Ishikawa (cell line): ENCODE measurements around the gene FGF1.

Source experiments
- CEBPB ChIP-seq: IDR thresholded peaks from 2 replicates; pipeline ENCODE4 v1.6.1; 2012
- CREB1 ChIP-seq: IDR thresholded peaks from 2 replicates; pipeline ENCODE4 v1.6.1; 2012; ENCODE audit warnings: low read depth
- EGR1 ChIP-seq: IDR thresholded peaks from 2 replicates; pipeline ENCODE4 v1.6.1; 2012
- EP300 ChIP-seq: IDR thresholded peaks from 2 replicates; pipeline ENCODE4 v1.6.1; 2012; ENCODE audit warnings: borderline replicate concordance
- FOXM1 ChIP-seq: IDR thresholded peaks from 2 replicates; pipeline ENCODE4 v1.6.1; 2012; ENCODE audit warnings: low read depth, borderline replicate concordance
- MAX ChIP-seq: IDR thresholded peaks from 2 replicates; pipeline ENCODE4 v1.6.1; 2012
- NFIC ChIP-seq: IDR thresholded peaks from 2 replicates; pipeline ENCODE4 v1.6.1; 2012
- RAD21 ChIP-seq: IDR thresholded peaks from 2 replicates; pipeline ENCODE4 v1.6.1; 2012; ENCODE audit warnings: low read depth
- REST ChIP-seq: IDR thresholded peaks from 2 replicates; pipeline ENCODE4 v1.6.1; 2012; ENCODE audit warnings: low read depth, mild to moderate bottlenecking
- TAF1 ChIP-seq: IDR thresholded peaks from 2 replicates; pipeline ENCODE4 v1.6.1; 2012; ENCODE audit warnings: low read depth, mild to moderate bottlenecking
- TCF12 ChIP-seq: IDR thresholded peaks from 2 replicates; pipeline ENCODE4 v1.6.1; 2012; ENCODE audit warnings: low read depth
- TEAD4 ChIP-seq: IDR thresholded peaks from 2 replicates; pipeline ENCODE4 v1.6.1; 2012
- USF1 ChIP-seq: IDR thresholded peaks from 2 replicates; pipeline ENCODE4 v1.6.1; 2012
- YY1 ChIP-seq: IDR thresholded peaks from 2 replicates; pipeline ENCODE4 v1.6.1; 2012; ENCODE audit warnings: low read depth

DNA sequence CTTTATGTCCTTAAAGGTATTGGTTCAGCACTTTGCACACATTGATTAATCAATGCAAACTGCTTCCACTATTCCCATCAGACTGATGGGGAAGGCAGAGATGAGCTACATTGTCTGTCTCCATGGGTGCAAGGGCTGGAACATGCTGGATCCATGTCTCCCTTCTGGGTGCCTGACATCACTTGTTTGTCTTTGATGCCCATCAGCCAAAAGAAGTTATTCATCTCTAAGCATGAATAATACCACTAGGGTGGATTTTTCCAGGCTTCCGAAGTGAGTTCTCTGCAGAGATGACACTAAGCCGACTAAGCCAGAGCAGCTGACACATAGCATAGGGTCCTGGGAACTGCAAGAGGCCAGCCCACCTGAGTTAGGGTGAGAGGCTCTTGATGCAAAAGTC lies 8.7 kb downstream of the FGF1 start:
- TF ChIP-seq YY1 (no peak), REST (no peak), TAF1 (no peak), CEBPB (no peak), MAX (no peak), TCF12 (no peak), FOXM1 (no peak), CREB1 (no peak), USF1 (no peak), TEAD4 (no peak), NFIC (no peak), RAD21 (no peak), EP300 (no peak), EGR1 (no peak)
